ENCODE data around the gene SIRT2. TPM values are rescaled to one million over a fixed set of nuclear protein-coding genes. Genes with fewer than 3 reads are reported as not detected.

The SIRT2 gene
- polyA plus RNA-seq, 1 donor (not counting 4 experiments of a cell fraction or from before 2014, with no cell fraction given): 46.6 TPM

DNA sequence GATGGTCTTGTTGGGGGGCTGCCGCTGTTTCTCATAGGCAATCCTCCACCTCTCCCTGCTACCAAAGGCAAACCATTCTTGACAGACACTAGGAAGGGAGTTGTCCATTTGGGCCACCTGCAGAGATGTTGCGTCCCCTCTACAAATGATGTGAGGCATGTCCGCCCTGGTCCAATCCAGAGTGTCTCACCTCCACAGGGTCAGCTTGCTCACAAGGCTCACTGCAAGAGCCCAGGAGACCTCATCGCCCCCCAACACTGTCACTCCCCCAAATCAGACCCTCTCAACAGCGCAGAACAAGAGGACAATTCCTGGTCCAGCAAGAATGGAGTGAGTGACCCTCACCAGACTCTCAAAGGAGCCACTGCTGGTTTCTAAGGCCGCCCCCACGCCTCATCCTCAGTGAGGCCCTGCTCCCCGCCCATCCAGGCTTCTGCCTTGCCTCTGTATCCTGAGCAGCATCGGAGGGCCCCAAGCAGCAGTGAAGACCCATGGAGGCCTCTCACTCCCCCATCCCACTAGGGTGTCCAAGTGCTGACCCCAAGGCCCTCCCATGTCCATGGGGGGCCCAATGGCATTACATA, 56.2 kb downstream of the SIRT2 start:
- no peaks in the 10 kb centered on the region for H3K9me3 ChIP-seq (ENCODE audit: control insufficient read depth, low read depth, low read length)
- DNase-seq (ENCODE audit: low read depth, low spot score) (no peak), FAIRE-seq (no peak)
- H3K9ac ChIP-seq (ENCODE audit: control insufficient read depth, extremely low read depth, insufficient read depth, low read length): no peak overlapping the region
- peaks cover 37% of the 10 kb centered on the region for H3K4me1 ChIP-seq (ENCODE audit: control insufficient read depth, extremely low read depth, insufficient read depth, low read length)
- no peaks in the 10 kb centered on the region for H3K27me3 ChIP-seq (ENCODE audit: control insufficient read depth, extremely low read depth, insufficient read depth, low read length)
- H3K4me3 ChIP-seq (ENCODE audit: control insufficient read depth in 2 of 3, extremely low read depth in 1 of 3, insufficient read depth in 2 of 3, low read depth in 1 of 3, low read length in 3 of 3): no peak overlapping the region
- H3K27ac ChIP-seq (ENCODE audit: control insufficient read depth, insufficient read depth, low read length): no peak overlapping the region
- no peak overlapping the region for H2AFZ ChIP-seq (ENCODE audit: control insufficient read depth, low read length)
- peaks cover 5% of the 10 kb centered on the region for H3K9me1 ChIP-seq (ENCODE audit: control insufficient read depth, extremely low read depth, insufficient read depth, low read length)
- no peak overlapping the region for H3K4me2 ChIP-seq (ENCODE audit: control insufficient read depth, extremely low read depth, insufficient read depth, low read depth, low read length)
- peaks cover 61 to 78% of the 10 kb centered on the region in 2 experiments for H3K36me3 ChIP-seq (ENCODE audit: control insufficient read depth in 2 of 2, extremely low read depth in 1 of 2, insufficient read depth in 2 of 2, low read length in 2 of 2)
- TF ChIP-seq, protein P1, sequence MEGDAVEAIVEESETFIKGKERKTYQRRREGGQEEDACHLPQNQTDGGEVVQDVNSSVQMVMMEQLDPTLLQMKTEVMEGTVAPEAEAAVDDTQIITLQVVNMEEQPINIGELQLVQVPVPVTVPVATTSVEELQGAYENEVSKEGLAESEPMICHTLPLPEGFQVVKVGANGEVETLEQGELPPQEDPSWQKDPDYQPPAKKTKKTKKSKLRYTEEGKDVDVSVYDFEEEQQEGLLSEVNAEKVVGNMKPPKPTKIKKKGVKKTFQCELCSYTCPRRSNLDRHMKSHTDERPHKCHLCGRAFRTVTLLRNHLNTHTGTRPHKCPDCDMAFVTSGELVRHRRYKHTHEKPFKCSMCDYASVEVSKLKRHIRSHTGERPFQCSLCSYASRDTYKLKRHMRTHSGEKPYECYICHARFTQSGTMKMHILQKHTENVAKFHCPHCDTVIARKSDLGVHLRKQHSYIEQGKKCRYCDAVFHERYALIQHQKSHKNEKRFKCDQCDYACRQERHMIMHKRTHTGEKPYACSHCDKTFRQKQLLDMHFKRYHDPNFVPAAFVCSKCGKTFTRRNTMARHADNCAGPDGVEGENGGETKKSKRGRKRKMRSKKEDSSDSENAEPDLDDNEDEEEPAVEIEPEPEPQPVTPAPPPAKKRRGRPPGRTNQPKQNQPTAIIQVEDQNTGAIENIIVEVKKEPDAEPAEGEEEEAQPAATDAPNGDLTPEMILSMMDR (optimal IDR thresholded peaks at IDR 0.05 in 1 of 3, IDR thresholded peaks at IDR 0.05 in 1 of 3, conservative IDR thresholded peaks at IDR 0.05 in 1 of 3; ENCODE audit: extremely low read depth in 1 of 3, insufficient read depth in 2 of 3, low read length in 3 of 3): no peak
- dilution Hi-C loops (cut with MboI; ENCODE audit: extremely low pct_ligation_motif_present, low sequenced_read_pairs): no loop called here
- H4K20me1 ChIP-seq (ENCODE audit: control insufficient read depth, extremely low read depth, insufficient read depth, low read length): peaks cover 24% of the 10 kb centered on the region
- peaks cover 74% of the 10 kb centered on the region for H3K79me2 ChIP-seq (ENCODE audit: control insufficient read depth, insufficient read depth, low read length)

- dilution Hi-C loops (cut with MboI; ENCODE audit: extremely low pct_ligation_motif_present, low sequenced_read_pairs): no loop called here
- Histone ChIP-seq H3K9me1 (ENCODE audit: control insufficient read depth, extremely low read depth, insufficient read depth, low read length) (peaks cover 3% of the 10 kb centered on the region), H4K20me1 (ENCODE audit: control insufficient read depth, extremely low read depth, insufficient read depth, low read length) (peaks cover 22% of the 10 kb centered on the region), H2AFZ (ENCODE audit: control insufficient read depth, low read length) (no peak overlapping the region), H3K4me1 (ENCODE audit: control insufficient read depth, extremely low read depth, insufficient read depth, low read length) (peaks cover 39% of the 10 kb centered on the region), H3K27me3 (ENCODE audit: control insufficient read depth, extremely low read depth, insufficient read depth, low read length) (no peaks in the 10 kb centered on the region), H3K36me3 (ENCODE audit: control insufficient read depth in 2 of 2, extremely low read depth in 1 of 2, insufficient read depth in 2 of 2, low read length in 2 of 2) (peaks cover 60 to 74% of the 10 kb centered on the region in 2 experiments), H3K4me2 (ENCODE audit: control insufficient read depth, extremely low read depth, insufficient read depth, low read depth, low read length) (no peak overlapping the region), H3K27ac (ENCODE audit: control insufficient read depth, insufficient read depth, low read length) (no peak overlapping the region), H3K4me3 (ENCODE audit: control insufficient read depth in 2 of 3, extremely low read depth in 1 of 3, insufficient read depth in 2 of 3, low read depth in 1 of 3, low read length in 3 of 3) (no peak overlapping the region), H3K79me2 (ENCODE audit: control insufficient read depth, insufficient read depth, low read length) (peaks cover 68% of the 10 kb centered on the region), H3K9me3 (ENCODE audit: control insufficient read depth, low read depth, low read length) (no peaks in the 10 kb centered on the region), H3K9ac (ENCODE audit: control insufficient read depth, extremely low read depth, insufficient read depth, low read length) (no peak overlapping the region)
- FAIRE-seq (no peak), DNase-seq (ENCODE audit: low read depth, low spot score) (no peak)
- TF ChIP-seq EZH2 (IDR thresholded peaks at IDR 0.05; ENCODE audit: low read length): no peak
These were observed 56.8 kb downstream of the SIRT2 start for GRCh38 chr19:38842439-38843174.
